ENCODE results near the gene HFE. TPM values are rescaled to one million over a fixed set of nuclear protein-coding genes. Genes with fewer than 3 reads are reported as not detected.

The HFE gene
- polyA plus RNA-seq, 1 experiment = 21.4 TPM

- Histone ChIP-seq H3K4me3 (ENCODE audit: low read depth, low read length) (no peak overlapping the region), H3K27ac (ENCODE audit: low read depth, low read length) (no peak overlapping the region), H3K27me3 (ENCODE audit: control insufficient read depth, insufficient read depth, low read length) (no peaks in the 10 kb centered on the region), H3K9me3 (ENCODE audit: control insufficient read depth, insufficient read depth, low read length) (no peaks in the 10 kb centered on the region)
- POLR2A ChIA-PET = interaction anchor here (0.7 kb wide), 1 partner anchor 10 kb away, joined by 3 read pairs; no protein-coding TSS in a partner anchor
- no peak for DNase-seq (ENCODE audit: low read depth, low spot score)
- CTCF ChIA-PET = interaction anchor here (0.6 to 20.2 kb wide), 28 partner anchors 8 to 99 kb away, joined by 3 to 858 read pairs (median 5); partner anchors contain the start of gene HFE
- peak; percentile 69 for TF ChIP-seq CTCF (IDR thresholded peaks at IDR 0.05; ENCODE audit: low read depth, low read length)
Observed at GRCh38 chr6:26097268-26097875, 10.1 kb downstream of the HFE start.

- no peak for TF ChIP-seq CTCF (IDR thresholded peaks at IDR 0.05; ENCODE audit: low read depth, low read length)
- H3K9me3 ChIP-seq (ENCODE audit: control insufficient read depth, insufficient read depth, low read length) = peaks cover 13% of the 10 kb centered on the region
- H3K27me3 ChIP-seq (ENCODE audit: control insufficient read depth, insufficient read depth, low read length) = no peaks in the 10 kb centered on the region
- no peak for DNase-seq (ENCODE audit: low read depth, low spot score)
- ChIA-PET CTCF (interaction anchor here (0.5 to 20.2 kb wide), 7 partner anchors 9 to 97 kb away, joined by 3 to 858 read pairs (median 3); a partner anchor contains a TSS), POLR2A (interaction anchor here (0.6 to 5.6 kb wide), 23 partner anchors 10 to 1769 kb away, joined by 3 to 101 read pairs (median 7); partner anchors contain the start of gene HFE)
- H3K4me3 ChIP-seq (ENCODE audit: low read depth, low read length) = peak overlapping the region; percentile 49
- peak overlapping the region; percentile 88 for H3K27ac ChIP-seq (ENCODE audit: low read depth, low read length)
Observed at GRCh38 chr6:26103141-26103769, 16.0 kb downstream of the HFE start.

GRCh38 chr6:26103770-26104456 is 16.7 kb downstream of the HFE start:
- POLR2A ChIA-PET = interaction anchor here (0.6 to 5.6 kb wide), 30 partner anchors 10 to 1768 kb away, joined by 3 to 101 read pairs (median 6); partner anchors contain the start of gene HFE
- Histone ChIP-seq H3K4me3 (ENCODE audit: low read depth, low read length) (peak overlapping the region; percentile 66), H3K27me3 (ENCODE audit: control insufficient read depth, insufficient read depth, low read length) (no peaks in the 10 kb centered on the region), H3K9me3 (ENCODE audit: control insufficient read depth, insufficient read depth, low read length) (peaks cover 13% of the 10 kb centered on the region), H3K27ac (ENCODE audit: low read depth, low read length) (peak overlapping the region; percentile 88)
- CTCF ChIA-PET = interaction anchor here (0.5 to 20.2 kb wide), 8 partner anchors 11 to 170 kb away, joined by 3 to 858 read pairs (median 3); a partner anchor contains a TSS
- peak; percentile 88 for DNase-seq (ENCODE audit: low read depth, low spot score)
- TF ChIP-seq CTCF (IDR thresholded peaks at IDR 0.05; ENCODE audit: low read depth, low read length) = peak; percentile 62

GRCh38 chr6:26104457-26105108 is 17.4 kb downstream of the HFE start:
- no peak for DNase-seq (ENCODE audit: low read depth, low spot score)
- Histone ChIP-seq H3K4me3 (ENCODE audit: low read depth, low read length) (peak overlapping the region; percentile 66), H3K27ac (ENCODE audit: low read depth, low read length) (peak overlapping the region; percentile 88), H3K9me3 (ENCODE audit: control insufficient read depth, insufficient read depth, low read length) (peaks cover 13% of the 10 kb centered on the region), H3K27me3 (ENCODE audit: control insufficient read depth, insufficient read depth, low read length) (no peaks in the 10 kb centered on the region)
- ChIA-PET CTCF (interaction anchor here (0.6 to 20.2 kb wide), 5 partner anchors 10 to 169 kb away, joined by 3 to 858 read pairs (median 3); no protein-coding TSS in a partner anchor), POLR2A (interaction anchor here (0.7 to 5.6 kb wide), 15 partner anchors 14 to 1768 kb away, joined by 3 to 101 read pairs (median 8); partner anchors contain the start of gene HFE)
- no peak for TF ChIP-seq CTCF (IDR thresholded peaks at IDR 0.05; ENCODE audit: low read depth, low read length)
